GM12865 (cell line): ENCODE measurements around the gene FHAD1.

Source experiments
- DNase-seq: peaks from one replicate; pipeline ENCODE4 v3.0.0; 2010; ENCODE audit warnings: low read depth
- H3K4me3 ChIP-seq: 2 replicates; pipeline ENCODE4 v1.5.1; 2011; ENCODE audit warnings: mild to moderate bottlenecking, low read depth, low read length, control low read depth
- CTCF ChIP-seq: IDR thresholded peaks from 2 replicates; pipeline ENCODE4 v1.5.1; 2011; ENCODE audit warnings: low read length, control low read depth, low read depth, inconsistent platforms; ENCODE audit not compliant: insufficient read depth; ENCODE audit errors: missing control alignments

The FHAD1 gene

GRCh38 chr1:15212216-15212953 lies 34.6 kb upstream of the FHAD1 start:
- TF ChIP-seq CTCF = no peak
- DNase-seq = no peak
- H3K4me3 ChIP-seq = no peak overlapping the region

- no peak for TF ChIP-seq CTCF
- no peak for DNase-seq
- H3K4me3 ChIP-seq = no peak overlapping the region
Observed at GRCh38 chr1:15212954-15213291, 34.1 kb upstream of the FHAD1 start.

GRCh38 chr1:15213341-15213821 lies 33.6 kb upstream of the FHAD1 start:
- H3K4me3 ChIP-seq = no peak overlapping the region
- TF ChIP-seq CTCF = no peak
- no peak for DNase-seq

GRCh38 chr1:15214527-15214926 lies 32.5 kb upstream of the FHAD1 start:
- H3K4me3 ChIP-seq = no peak overlapping the region
- no peak for DNase-seq
- no peak for TF ChIP-seq CTCF

- no peak for TF ChIP-seq CTCF
- no peak overlapping the region for H3K4me3 ChIP-seq
- DNase-seq = no peak
Observed at GRCh38 chr1:15215116-15215515, 31.9 kb upstream of the FHAD1 start.

- DNase-seq = no peak
- no peak for TF ChIP-seq CTCF
- no peak overlapping the region for H3K4me3 ChIP-seq
Observed at GRCh38 chr1:15217654-15218053, 29.4 kb upstream of the FHAD1 start.
